IMR-90 (cell line): ENCODE data around the gene TPX2. TPM values are rescaled to one million over a fixed set of nuclear protein-coding genes. Genes with fewer than 3 reads are reported as not detected.

ENCODE experiments used
- ATAC-seq: fragments of 200-7000 bp; cut with Tn5 transposase; 2 replicates; pipeline ENCODE4 v1.9.1; 2020; ENCODE audit warnings: low read depth, mild to moderate bottlenecking, moderate library complexity
- BruUV-seq: library from RNA; stranded (reverse); fragments of 400-500 nt; replicated peaks from 2 replicates; lab custom pipeline; 2021; lab: Mats Ljungman, UMichigan
- CTCF ChIA-PET: fragments of 300-600 bp; formaldehyde crosslinking; extraction: SDS; loops from one replicate; lab custom pipeline; 2021; ENCODE audit warnings: antibody characterized with exemption; lab: Yijun Ruan, JAX
- POLR2A ChIA-PET: fragments of 300-600 bp; sonication (Branson Sonifier 250); formaldehyde crosslinking; loops from one replicate; lab custom pipeline; 2022; ENCODE audit warnings: antibody characterized with exemption; ENCODE audit not compliant: unreplicated experiment; lab: Charles Lee
- DNase-seq: peaks from one replicate; pipeline ENCODE4 v3.0.0; 2013
- H2AFZ ChIP-seq: replicated peaks from 2 replicates; pipeline ENCODE3; 2013; ENCODE audit warnings: low read length, mild to moderate bottlenecking; ENCODE audit not compliant: poor library complexity
- H2AK5ac ChIP-seq: 2 replicates; pipeline ENCODE4 v1.6.1; 2013; ENCODE audit warnings: low read depth, low read length, inconsistent platforms
- H2AK9ac ChIP-seq: replicated peaks from 2 replicates; pipeline ENCODE3; 2013; ENCODE audit warnings: mild to moderate bottlenecking, low read depth, low read length, moderate library complexity; ENCODE audit not compliant: poor library complexity
- H2BK120ac ChIP-seq: 2 replicates; pipeline ENCODE4 v1.6.1; 2013; ENCODE audit warnings: low read depth, low read length, inconsistent platforms
- H2BK15ac ChIP-seq: 3 replicates; pipeline ENCODE4 v1.6.1; 2013; ENCODE audit warnings: low read depth, low read length, inconsistent platforms
- H2BK20ac ChIP-seq: 2 replicates; pipeline ENCODE4 v1.6.1; 2013; ENCODE audit warnings: low read depth, mild to moderate bottlenecking, inconsistent platforms, low read length, moderate library complexity
- H2BK5ac ChIP-seq: 2 replicates; pipeline ENCODE4 v1.6.1; 2013; ENCODE audit warnings: mild to moderate bottlenecking, low read depth, low read length, inconsistent platforms; ENCODE audit not compliant: poor library complexity, severe bottlenecking
- H3K14ac ChIP-seq: replicated peaks from 2 replicates; pipeline ENCODE4 v1.6.1; 2013; ENCODE audit warnings: low read depth, low read length, inconsistent platforms
- H3K18ac ChIP-seq: 2 replicates; pipeline ENCODE4 v1.6.1; 2013; ENCODE audit warnings: low read depth, low read length, control low read depth
- H3K23ac ChIP-seq: 2 replicates; pipeline ENCODE4 v1.6.1; 2013; ENCODE audit warnings: low read depth, low read length, inconsistent platforms
- H3K27ac ChIP-seq: 2 replicates; pipeline ENCODE4 v1.5.1; 2013; ENCODE audit warnings: mild to moderate bottlenecking, control low read depth, low read length; ENCODE audit not compliant: insufficient read depth
- H3K27me3 ChIP-seq: 2 replicates; pipeline ENCODE4 v1.6.1; 2013; ENCODE audit warnings: low read length; ENCODE audit not compliant: control insufficient read depth, insufficient read depth
- H3K36me3 ChIP-seq: 2 replicates; pipeline ENCODE4 v1.6.1; 2013; ENCODE audit warnings: low read length, mixed read lengths; ENCODE audit not compliant: control insufficient read depth, insufficient read depth
- H3K4ac ChIP-seq: 2 replicates; pipeline ENCODE4 v1.6.1; 2013; ENCODE audit warnings: low read depth, low read length, inconsistent platforms
- H3K4me1 ChIP-seq: 2 replicates; pipeline ENCODE4 v1.6.1; 2013; ENCODE audit warnings: low read length, mixed read lengths; ENCODE audit not compliant: control insufficient read depth, insufficient read depth
- H3K4me2 ChIP-seq: 2 replicates; pipeline ENCODE4 v1.6.1; 2013; ENCODE audit warnings: low read depth, mild to moderate bottlenecking, control low read depth, low read length, moderate library complexity
- H3K4me3 ChIP-seq: 2 replicates; pipeline ENCODE4 v1.5.1; 2013; ENCODE audit warnings: low read depth, mild to moderate bottlenecking, control low read depth, low read length, moderate library complexity; ENCODE audit not compliant: insufficient read depth
- H3K56ac ChIP-seq: 2 replicates; pipeline ENCODE4 v1.6.1; 2013; ENCODE audit warnings: low read length, inconsistent platforms; ENCODE audit not compliant: insufficient read depth; ENCODE audit errors: extremely low read depth
- H3K79me1 ChIP-seq, 2 experiments: 2 replicates each; pipeline ENCODE4 v1.6.1; 2013; ENCODE audit warnings: low read length in 2 of 2, inconsistent platforms in 1 of 2, low read depth in 1 of 2
- H3K9ac ChIP-seq: 2 replicates; pipeline ENCODE4 v1.6.1; 2013; ENCODE audit warnings: low read depth, low read length, control low read depth
- H3K9me1 ChIP-seq: 2 replicates; pipeline ENCODE4 v1.6.1; 2013; ENCODE audit warnings: low read length, inconsistent platforms; ENCODE audit not compliant: insufficient read depth
- H3K9me3 ChIP-seq: 2 replicates; pipeline ENCODE4 v1.6.1; 2013; ENCODE audit warnings: low read length; ENCODE audit not compliant: control insufficient read depth, insufficient read depth
- H4K20me1 ChIP-seq: 2 replicates; pipeline ENCODE4 v1.6.1; 2013; ENCODE audit warnings: low read length, inconsistent platforms; ENCODE audit not compliant: insufficient read depth
- H4K5ac ChIP-seq: 2 replicates; pipeline ENCODE4 v1.6.1; 2013; ENCODE audit warnings: mild to moderate bottlenecking, low read depth, low read length, control low read depth
- H4K8ac ChIP-seq, 2 experiments: 2 replicates each; pipeline ENCODE4 v1.6.1; 2013; ENCODE audit warnings: low read depth in 2 of 2, low read length in 2 of 2, control low read depth in 1 of 2, inconsistent platforms in 1 of 2
- H4K91ac ChIP-seq: 2 replicates; pipeline ENCODE4 v1.6.1; 2013; ENCODE audit warnings: low read depth, low read length, inconsistent platforms; ENCODE audit not compliant: insufficient read depth
- ELK1 ChIP-seq: fragments of 150-350 bp; IDR thresholded peaks from 2 replicates; pipeline ENCODE4 v1.6.1; 2016; ENCODE audit warnings: low read depth, mild to moderate bottlenecking, low read length, moderate library complexity, borderline replicate concordance
- NFE2L2 ChIP-seq: fragments of 150-350 bp; IDR thresholded peaks from 2 replicates; pipeline ENCODE4 v1.6.1; 2016; ENCODE audit warnings: low read depth, mild to moderate bottlenecking, low read length
- POLR2A ChIP-seq: IDR thresholded peaks from 2 replicates; pipeline ENCODE4 v1.6.1; 2012; ENCODE audit warnings: mild to moderate bottlenecking, low read depth, low read length
- WGBS, 2 experiments: methylation state at CpG; one replicate each; pipeline versions ENCODE4 v1.1.5 to v1.1.7; 2013; ENCODE audit warnings: missing lambda C conversion rate in 2 of 2; ENCODE audit not compliant: insufficient read length in 1 of 2; ENCODE audit errors: extremely low coverage in 2 of 2; 5-methylcytosine and 5-hydroxymethylcytosine counted together
- dilution Hi-C: fragments of 300-500 bp; cut with HindIII; formaldehyde crosslinking; loops from one replicate; pipeline ENCODE4 v1.14.3; 2018; ENCODE audit warnings: low sequenced_read_pairs; ENCODE audit not compliant: unreplicated experiment
- in situ Hi-C: fragments of 300-500 bp; cut with MboI; formaldehyde crosslinking; loops from 3 replicates; pipeline ENCODE4 v1.14.3; 2019; ENCODE audit warnings: low sequenced_read_pairs, inconsistent platforms, mixed read lengths
- intact Hi-C: fragments of 100-400 bp; cut with micrococcal nuclease; formaldehyde crosslinking; loops from 2 replicates; pipeline ENCODE4 v1.10.0; 2022
- polyA plus RNA-seq, 3 experiments: library from polyadenylated mRNA; depleted of rRNA; stranded (reverse); fragments of >200 nt; gene quantifications; 2 replicates each; pipeline ENCODE4 v1.2.3, GENCODE V29; 2012; ENCODE audit warnings: low replicate concordance in 1 of 3
- total RNA-seq: library from RNA; depleted of rRNA; stranded (reverse); fragments of >200 nt; gene quantifications from 2 replicates; pipeline ENCODE4 v1.2.3, GENCODE V29; 2012

The TPX2 gene
- total and polyA plus RNA-seq, 2 of the 4 experiments (the other 2 are of a cell fraction) = 28.5 to 72.2 TPM

DNA sequence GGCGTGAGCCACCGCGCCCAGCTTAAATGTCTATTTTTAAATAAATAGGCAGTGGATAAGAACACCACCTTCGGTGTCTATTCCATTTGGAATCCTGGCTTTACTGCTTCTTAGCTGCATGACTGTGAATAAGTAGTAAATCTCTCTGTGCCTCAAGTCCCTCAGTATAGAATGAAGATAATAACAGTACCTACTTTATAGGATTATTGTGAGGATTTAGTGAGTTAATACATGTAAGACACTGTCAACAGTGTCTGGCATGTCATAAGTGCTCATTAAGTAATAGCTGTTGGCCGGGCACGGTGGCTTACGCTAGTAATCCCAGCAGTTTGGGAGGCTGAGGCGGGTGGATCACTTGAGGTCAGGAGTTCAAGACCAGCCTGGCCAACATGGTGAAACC, 10.1 kb downstream of the TPX2 start:
- POLR2A ChIA-PET = no interaction called here
- BruUV-seq = no TSS peak
- Histone ChIP-seq H3K79me1 (peaks cover 0 to 42% of the 10 kb centered on the region in 2 experiments; a peak in 2 of 4 replicates), H2AK9ac (no peak overlapping the region), H3K27me3 (no peaks in the 10 kb centered on the region), H2BK15ac (no peak overlapping the region), H3K4ac (no peak overlapping the region), H3K27ac (no peak overlapping the region), H3K9me1 (peaks cover 5% of the 10 kb centered on the region; the same call in 1 of the 2 replicates), H3K23ac (no peak overlapping the region), H3K18ac (no peak overlapping the region), H4K8ac (no peak overlapping the region), H4K5ac (peak overlapping the region; percentile 37; the same call in 1 of the 2 replicates), H3K4me1 (peaks cover 10% of the 10 kb centered on the region), H3K56ac (no peak overlapping the region), H4K91ac (no peak overlapping the region), H4K20me1 (peaks cover 3% of the 10 kb centered on the region; the same call in 1 of the 2 replicates), H3K14ac (no peak overlapping the region), H3K9ac (no peak overlapping the region), H3K9me3 (no peaks in the 10 kb centered on the region), H2AK5ac (no peak overlapping the region), H2AFZ (no peak overlapping the region), H2BK20ac (no peak overlapping the region), H3K4me3 (no peak overlapping the region), H3K4me2 (no peak overlapping the region), H2BK120ac (no peak overlapping the region), H3K36me3 (no peaks in the 10 kb centered on the region; the same call in 1 of the 2 replicates), H2BK5ac (no peak overlapping the region)
- 100% methylated on average over 1 of the region's 8 CpGs; no CpG with 5 or more reads in 1 of the 2 experiments for WGBS, 2 experiments
- dilution Hi-C loops (no loop called here), in situ Hi-C loops (no loop called here), intact Hi-C loops (loop anchor here (5.0 kb wide), 1 partner anchor 43 kb away; no protein-coding TSS in a partner anchor)
- ATAC-seq (no peak), DNase-seq (no peak)
- CTCF ChIA-PET = no interaction called here
- TF ChIP-seq POLR2A (no peak), NFE2L2 (no peak), ELK1 (no peak)
